ENCODE data around the gene CEP192.
A peak's percentile ranks its signal among the peaks of the same experiment; 100 is the strongest.

DNA sequence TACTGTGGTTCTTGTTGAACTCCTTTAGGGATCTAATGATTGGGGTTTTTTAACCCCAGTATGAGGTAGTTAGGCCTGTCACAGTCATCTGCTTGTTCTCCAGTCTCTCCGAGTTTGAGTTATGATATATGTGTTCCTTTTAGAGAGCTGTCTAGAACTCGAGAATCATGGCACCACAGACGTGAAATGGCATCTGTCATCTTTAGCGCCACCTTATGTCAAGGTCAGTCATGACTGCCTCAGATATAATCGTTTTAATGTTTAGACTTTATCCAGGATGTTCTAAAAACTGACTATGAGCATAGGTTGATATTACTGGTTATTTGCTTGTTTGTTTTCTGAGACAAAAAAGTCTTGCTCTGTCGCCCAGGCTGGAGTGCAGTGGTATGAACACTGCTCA is 112.2 kb downstream of the CEP192 start:
- TF ChIP-seq POLR2A (IDR thresholded peaks at IDR 0.05; ENCODE audit: low read depth, low read length) = no peak
- TF ChIP-seq, protein P1, sequence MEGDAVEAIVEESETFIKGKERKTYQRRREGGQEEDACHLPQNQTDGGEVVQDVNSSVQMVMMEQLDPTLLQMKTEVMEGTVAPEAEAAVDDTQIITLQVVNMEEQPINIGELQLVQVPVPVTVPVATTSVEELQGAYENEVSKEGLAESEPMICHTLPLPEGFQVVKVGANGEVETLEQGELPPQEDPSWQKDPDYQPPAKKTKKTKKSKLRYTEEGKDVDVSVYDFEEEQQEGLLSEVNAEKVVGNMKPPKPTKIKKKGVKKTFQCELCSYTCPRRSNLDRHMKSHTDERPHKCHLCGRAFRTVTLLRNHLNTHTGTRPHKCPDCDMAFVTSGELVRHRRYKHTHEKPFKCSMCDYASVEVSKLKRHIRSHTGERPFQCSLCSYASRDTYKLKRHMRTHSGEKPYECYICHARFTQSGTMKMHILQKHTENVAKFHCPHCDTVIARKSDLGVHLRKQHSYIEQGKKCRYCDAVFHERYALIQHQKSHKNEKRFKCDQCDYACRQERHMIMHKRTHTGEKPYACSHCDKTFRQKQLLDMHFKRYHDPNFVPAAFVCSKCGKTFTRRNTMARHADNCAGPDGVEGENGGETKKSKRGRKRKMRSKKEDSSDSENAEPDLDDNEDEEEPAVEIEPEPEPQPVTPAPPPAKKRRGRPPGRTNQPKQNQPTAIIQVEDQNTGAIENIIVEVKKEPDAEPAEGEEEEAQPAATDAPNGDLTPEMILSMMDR (conservative IDR thresholded peaks at IDR 0.05; ENCODE audit: low read depth, low read length) = 0 out of 2 replicates have a peak, but pooled peaks have one; percentile 18
- TF ChIP-seq, protein P2, sequence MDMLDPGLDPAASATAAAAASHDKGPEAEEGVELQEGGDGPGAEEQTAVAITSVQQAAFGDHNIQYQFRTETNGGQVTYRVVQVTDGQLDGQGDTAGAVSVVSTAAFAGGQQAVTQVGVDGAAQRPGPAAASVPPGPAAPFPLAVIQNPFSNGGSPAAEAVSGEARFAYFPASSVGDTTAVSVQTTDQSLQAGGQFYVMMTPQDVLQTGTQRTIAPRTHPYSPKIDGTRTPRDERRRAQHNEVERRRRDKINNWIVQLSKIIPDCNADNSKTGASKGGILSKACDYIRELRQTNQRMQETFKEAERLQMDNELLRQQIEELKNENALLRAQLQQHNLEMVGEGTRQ (IDR thresholded peaks at IDR 0.05; ENCODE audit: low read depth, low read length) = no peak
- TF ChIP-seq, protein P3, sequence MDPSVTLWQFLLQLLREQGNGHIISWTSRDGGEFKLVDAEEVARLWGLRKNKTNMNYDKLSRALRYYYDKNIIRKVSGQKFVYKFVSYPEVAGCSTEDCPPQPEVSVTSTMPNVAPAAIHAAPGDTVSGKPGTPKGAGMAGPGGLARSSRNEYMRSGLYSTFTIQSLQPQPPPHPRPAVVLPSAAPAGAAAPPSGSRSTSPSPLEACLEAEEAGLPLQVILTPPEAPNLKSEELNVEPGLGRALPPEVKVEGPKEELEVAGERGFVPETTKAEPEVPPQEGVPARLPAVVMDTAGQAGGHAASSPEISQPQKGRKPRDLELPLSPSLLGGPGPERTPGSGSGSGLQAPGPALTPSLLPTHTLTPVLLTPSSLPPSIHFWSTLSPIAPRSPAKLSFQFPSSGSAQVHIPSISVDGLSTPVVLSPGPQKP (IDR thresholded peaks at IDR 0.05; ENCODE audit: borderline replicate concordance, low read depth, low read length) = no peak
- no peak for TF ChIP-seq RAD21 (IDR thresholded peaks at IDR 0.05; ENCODE audit: low read length)
- no peak for TF ChIP-seq RFX5 (IDR thresholded peaks at IDR 0.05; ENCODE audit: low read depth, low read length)
- no peak for TF ChIP-seq FOS (IDR thresholded peaks at IDR 0.05; ENCODE audit: low read depth, low read length)
- TF ChIP-seq MAFK (IDR thresholded peaks at IDR 0.05; ENCODE audit: low read depth, low read length) = no peak
- TF ChIP-seq SMC3 (IDR thresholded peaks at IDR 0.05; ENCODE audit: low read depth, low read length) = no peak
- no peak for TF ChIP-seq CEBPB (IDR thresholded peaks at IDR 0.05; ENCODE audit: low read depth, low read length)
- no peak for TF ChIP-seq NFE2L2 (IDR thresholded peaks at IDR 0.05; ENCODE audit: low read depth, low read length)
- TF ChIP-seq RCOR1 (IDR thresholded peaks at IDR 0.05; ENCODE audit: insufficient replicate concordance, low read length) = no peak
- TF ChIP-seq MXI1 (IDR thresholded peaks at IDR 0.05; ENCODE audit: borderline replicate concordance, low read depth, low read length) = no peak
- TF ChIP-seq MAZ (IDR thresholded peaks at IDR 0.05; ENCODE audit: borderline replicate concordance, low read depth, low read length) = no peak

Measured in IMR-90 (cell line).